Limb (tissue), 2 donors: ENCODE data around the gene ABHD2.

Experiments used
- DNase-seq, 2 donors: peaks; one replicate each; pipeline ENCODE4 v3.0.0-alpha.2; 2016; ENCODE audit errors: extremely low spot score in 2 of 2

The ABHD2 gene

GRCh38 chr15:89097313-89097712 is 9.1 kb downstream of the ABHD2 start:
- no peak for DNase-seq

GRCh38 chr15:89098281-89098680 is 10.0 kb downstream of the ABHD2 start:
- DNase-seq: no peak

- DNase-seq: no peak
These were observed 11.7 kb downstream of the ABHD2 start for GRCh38 chr15:89099968-89100367.

GRCh38 chr15:89101302-89102193 is 13.3 kb downstream of the ABHD2 start:
- DNase-seq: peak in 1 of 2 donors; percentile 43

GRCh38 chr15:89103481-89104171 is 15.4 kb downstream of the ABHD2 start:
- no peak for DNase-seq

- no peak for DNase-seq
These were observed 15.9 kb downstream of the ABHD2 start for GRCh38 chr15:89104172-89104564.

- no peak for DNase-seq
These were observed 16.9 kb downstream of the ABHD2 start for GRCh38 chr15:89105147-89105546.

GRCh38 chr15:89106200-89106599 is 17.9 kb downstream of the ABHD2 start:
- no peak for DNase-seq

- no peak for DNase-seq
These were observed 19.7 kb downstream of the ABHD2 start for GRCh38 chr15:89107984-89108383.

GRCh38 chr15:89108835-89109234 is 20.6 kb downstream of the ABHD2 start:
- DNase-seq: no peak

GRCh38 chr15:89109238-89109637 is 21.0 kb downstream of the ABHD2 start:
- no peak for DNase-seq

- no peak for DNase-seq
These were observed 21.8 kb downstream of the ABHD2 start for GRCh38 chr15:89110060-89110459.

- DNase-seq: no peak
These were observed 23.1 kb downstream of the ABHD2 start for GRCh38 chr15:89111352-89111751.

- no peak for DNase-seq
These were observed 23.7 kb downstream of the ABHD2 start for GRCh38 chr15:89111961-89112340.

GRCh38 chr15:89112341-89112971 is 24.2 kb downstream of the ABHD2 start:
- no peak for DNase-seq

- no peak for DNase-seq
These were observed 25.2 kb downstream of the ABHD2 start for GRCh38 chr15:89113296-89114024.

GRCh38 chr15:89114990-89115389 is 26.7 kb downstream of the ABHD2 start:
- no peak for DNase-seq

- DNase-seq: no peak
These were observed 27.3 kb downstream of the ABHD2 start for GRCh38 chr15:89115547-89115946.

- DNase-seq: no peak
These were observed 28.1 kb downstream of the ABHD2 start for GRCh38 chr15:89116404-89116803.

- DNase-seq: no peak
These were observed 29.5 kb downstream of the ABHD2 start for GRCh38 chr15:89117790-89118189.

- DNase-seq: no peak
These were observed 30.3 kb downstream of the ABHD2 start for GRCh38 chr15:89118481-89118989.
